ENCODE measurements around the gene NXPH4.

Gene NXPH4

DNA sequence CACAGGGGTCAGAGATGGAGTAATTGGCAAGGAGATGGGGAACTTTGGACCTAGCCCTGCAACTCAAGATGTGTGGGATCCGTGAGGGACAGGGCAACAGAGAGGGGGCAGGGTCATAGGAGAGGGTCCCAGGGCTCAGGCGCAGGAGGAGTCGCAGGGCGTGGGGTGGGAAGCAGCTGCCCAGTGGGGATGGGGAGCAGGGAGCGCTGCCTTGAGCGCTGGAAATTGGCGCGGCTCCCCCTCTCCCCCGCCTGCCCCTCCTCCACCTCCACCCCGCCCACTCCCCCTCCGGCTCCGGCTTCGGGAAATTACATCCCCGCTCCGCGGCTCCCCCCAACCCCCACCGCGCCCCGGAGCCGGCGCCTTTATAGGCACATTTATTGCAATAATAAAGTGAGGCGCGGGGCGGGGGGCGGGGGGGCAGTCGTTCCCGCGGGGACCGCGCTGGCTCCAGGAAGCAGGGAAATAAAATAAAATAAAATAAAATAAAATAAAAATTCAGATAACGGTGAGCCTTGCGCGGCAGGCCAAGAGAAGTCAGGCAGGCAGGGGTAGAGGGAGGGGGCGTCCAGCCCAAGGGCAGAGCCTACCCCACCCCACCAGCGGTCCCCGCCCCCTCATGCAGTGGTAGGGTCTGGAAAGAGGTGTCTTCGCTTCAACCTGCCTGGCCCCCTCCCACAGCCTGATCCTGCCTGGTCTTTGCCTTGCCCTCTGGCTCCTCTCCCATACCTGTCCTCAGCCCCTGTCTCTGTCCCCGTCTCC lies 3.6 kb downstream of the NXPH4 start:
- no peak for DNase-seq

DNA sequence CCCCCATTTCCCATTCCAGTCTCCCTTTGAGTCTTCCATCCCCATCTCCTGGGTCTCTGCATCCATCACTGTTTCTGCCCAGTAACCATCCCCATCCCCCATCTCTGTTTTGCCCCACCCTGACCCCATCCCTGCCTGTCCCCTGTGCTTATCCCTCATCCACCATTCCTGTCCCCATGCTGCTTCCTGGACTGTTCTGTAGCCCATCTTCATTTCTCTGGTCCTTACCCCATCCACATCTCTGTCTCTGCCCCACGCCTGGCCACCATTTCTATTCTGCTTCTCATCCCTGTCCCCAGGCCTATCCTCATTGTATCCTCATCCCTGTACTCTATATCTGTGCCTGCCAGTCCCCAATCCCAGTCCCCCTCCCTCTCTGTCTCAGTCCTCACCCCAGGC lies 4.2 kb downstream of the NXPH4 start:
- no peak for DNase-seq

DNA sequence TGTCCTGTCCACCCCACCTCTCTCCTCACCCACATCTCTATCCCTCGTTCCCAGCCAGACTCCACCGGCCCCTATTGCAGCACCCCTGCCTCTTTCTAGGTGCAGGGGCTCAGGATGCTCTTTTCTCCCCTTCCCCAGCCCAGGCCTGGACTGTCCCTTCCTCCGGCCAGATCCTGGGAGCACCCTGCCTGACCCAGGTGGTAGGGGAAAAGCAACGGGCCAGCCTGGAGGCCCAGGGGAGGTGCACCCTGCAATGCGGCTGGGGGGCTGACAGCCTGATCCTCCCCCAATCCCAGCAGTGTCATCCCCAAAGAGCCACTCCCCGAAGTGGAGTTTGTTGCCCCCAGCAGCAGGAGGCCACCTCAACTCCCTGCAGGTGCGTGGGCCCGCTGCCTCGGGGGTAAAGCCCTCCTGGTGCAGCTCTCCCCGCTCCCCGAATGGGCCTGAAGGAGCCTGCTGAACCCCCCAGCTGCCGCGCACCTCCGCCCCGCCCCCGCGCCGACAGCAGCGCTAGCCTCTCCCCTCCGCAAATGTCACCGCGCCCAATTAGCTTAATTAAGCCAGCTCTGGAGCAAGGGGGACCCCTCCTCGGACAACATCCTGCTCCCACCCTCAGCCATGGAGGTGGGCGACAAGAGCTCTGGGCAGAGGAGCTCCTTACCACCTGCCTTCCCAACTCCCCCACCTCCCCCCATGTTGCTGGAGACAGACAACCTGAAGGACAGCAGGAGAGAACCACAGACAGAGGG lies 4.7 kb downstream of the NXPH4 start:
- DNase-seq = no peak

DNA sequence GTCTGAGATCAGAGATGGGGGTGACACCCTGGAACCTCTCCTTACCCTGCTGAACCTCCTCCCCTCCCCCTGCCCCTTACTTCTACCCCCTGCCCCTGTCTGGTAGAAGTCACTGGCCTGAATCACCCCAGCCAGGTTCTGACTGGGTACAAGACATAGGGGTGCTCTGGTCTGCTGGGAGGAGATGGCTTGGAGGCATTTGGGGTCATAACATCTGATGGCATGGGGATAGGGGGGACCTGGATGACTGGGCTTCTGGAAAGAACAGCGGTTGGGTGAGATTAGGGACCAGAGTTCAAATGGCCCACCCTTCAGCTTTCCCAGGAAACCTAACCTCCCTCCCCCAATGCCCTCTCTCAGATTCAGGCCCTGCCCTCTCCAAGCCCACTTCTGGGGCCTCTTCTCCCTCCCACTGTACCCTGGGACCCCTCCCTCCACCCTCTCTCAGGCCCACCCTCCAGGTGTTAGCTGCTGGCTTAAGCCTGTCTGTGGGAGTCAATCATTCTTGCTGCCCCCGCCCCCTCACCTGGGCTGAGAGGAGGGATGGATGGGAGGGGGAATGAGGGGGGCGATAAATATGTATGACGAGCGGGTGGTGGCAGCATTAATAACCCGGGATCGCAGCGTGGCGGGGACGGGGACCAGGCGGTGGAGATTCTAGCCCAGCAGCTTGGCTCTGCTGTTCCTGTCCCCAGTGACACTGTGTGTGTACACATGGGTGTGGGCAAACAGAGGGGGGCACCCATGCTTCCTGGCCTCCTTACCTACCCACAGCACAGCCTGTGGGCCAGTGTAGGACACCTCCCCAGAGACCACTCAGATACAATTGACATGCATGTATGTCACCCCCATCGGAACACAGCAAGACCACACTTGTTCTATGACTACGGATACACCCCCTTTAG lies 5.9 kb downstream of the NXPH4 start:
- DNase-seq = no peak

DNA sequence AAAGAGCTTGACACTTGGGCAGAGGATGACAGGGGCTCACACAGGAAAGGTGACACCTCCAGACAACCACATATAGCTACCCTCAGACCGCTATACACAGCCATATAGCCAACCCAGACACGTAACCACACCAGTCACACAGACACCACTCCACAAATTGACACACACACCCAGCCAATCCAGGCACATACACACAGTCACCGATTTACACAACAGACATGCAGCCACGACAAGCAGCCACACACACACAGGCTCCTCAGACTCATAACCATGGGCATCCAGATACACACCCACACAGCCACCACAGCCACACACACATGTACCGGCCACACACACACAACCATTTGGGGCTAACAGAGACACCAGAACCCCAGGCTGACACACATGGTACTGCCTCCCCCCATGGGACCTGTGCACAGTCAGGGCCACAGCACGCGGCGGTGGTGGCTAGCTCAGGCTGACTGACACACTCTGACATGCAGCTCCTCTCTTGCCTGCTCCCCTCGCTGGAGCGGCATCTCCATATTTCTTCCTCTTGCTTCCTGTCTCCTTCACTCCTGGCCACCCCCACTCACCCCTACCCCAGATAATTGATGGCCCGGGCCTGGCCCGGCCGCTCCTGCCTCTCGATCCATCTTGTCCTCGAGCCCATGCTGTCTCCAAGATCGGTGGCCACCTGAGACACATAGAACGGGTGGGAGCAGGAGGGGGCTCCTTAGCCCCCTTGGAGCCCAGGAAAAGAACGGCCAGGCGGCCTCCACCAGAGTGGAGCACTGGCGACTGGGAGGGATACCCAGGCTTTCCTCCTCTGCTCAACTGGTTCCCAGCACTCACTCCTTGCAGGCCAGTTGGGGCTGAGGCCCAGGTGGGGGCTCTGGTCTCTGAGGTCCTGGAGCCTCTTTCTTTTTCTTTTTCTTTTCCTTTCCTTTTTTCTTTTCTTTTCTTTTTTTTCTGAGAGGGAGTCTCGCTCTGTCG lies 6.9 kb downstream of the NXPH4 start:
- DNase-seq = no peak

DNA sequence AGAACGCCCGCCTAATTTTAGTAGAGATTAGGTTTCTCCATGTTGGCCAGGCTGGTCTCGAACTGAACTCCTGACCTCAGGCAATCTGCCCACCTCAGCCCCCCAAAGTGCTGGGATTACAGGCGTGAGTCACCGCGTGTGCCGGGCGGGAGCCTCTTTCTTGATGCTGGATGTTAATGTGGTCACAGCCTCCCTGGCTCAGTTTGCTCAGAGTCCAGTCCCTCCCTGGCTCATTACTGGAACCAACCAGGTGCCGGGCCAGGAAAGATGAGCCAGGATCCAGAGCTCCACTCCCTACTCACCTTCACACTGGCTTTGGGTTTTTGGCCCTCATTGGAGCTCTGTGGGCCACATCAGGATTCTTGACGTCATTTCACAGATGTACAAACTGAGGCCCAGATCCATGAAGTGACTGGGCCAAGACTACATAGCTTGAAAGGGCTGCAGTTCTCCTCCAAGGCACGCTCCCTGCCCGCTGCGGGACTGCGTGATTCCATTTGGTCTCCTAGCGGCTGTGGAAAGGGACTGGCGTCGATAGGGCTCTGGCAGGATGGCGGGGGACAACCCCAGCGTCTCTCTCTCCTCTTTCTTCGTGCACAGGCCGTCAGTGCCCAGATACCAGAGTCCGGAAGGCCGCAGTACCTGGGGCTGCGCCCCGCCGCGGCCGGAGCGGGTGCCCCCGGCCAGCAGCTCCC lies 7.8 kb downstream of the NXPH4 start:
- no peak for DNase-seq

DNA sequence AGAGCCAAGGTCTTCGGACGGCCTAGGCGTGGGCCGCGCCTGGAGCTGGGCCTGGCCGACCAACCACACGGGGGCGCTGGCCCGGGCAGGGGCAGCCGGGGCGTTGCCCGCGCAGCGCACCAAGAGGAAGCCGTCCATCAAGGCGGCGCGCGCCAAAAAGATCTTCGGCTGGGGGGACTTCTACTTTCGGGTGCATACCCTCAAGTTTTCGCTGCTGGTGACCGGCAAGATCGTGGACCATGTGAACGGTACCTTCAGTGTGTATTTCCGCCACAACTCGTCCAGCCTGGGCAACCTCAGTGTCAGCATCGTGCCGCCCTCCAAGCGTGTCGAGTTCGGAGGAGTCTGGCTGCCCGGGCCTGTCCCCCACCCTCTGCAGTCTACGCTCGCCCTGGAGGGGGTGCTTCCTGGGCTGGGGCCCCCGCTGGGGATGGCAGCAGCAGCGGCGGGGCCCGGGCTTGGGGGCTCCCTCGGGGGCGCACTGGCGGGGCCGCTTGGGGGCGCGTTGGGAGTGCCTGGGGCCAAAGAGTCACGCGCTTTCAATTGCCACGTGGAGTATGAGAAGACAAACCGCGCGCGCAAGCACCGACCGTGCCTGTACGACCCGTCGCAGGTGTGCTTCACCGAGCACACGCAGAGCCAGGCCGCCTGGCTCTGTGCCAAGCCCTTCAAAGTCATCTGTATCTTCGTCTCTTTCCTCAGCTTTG lies 8.5 kb downstream of the NXPH4 start:
- DNase-seq = no peak

DNA sequence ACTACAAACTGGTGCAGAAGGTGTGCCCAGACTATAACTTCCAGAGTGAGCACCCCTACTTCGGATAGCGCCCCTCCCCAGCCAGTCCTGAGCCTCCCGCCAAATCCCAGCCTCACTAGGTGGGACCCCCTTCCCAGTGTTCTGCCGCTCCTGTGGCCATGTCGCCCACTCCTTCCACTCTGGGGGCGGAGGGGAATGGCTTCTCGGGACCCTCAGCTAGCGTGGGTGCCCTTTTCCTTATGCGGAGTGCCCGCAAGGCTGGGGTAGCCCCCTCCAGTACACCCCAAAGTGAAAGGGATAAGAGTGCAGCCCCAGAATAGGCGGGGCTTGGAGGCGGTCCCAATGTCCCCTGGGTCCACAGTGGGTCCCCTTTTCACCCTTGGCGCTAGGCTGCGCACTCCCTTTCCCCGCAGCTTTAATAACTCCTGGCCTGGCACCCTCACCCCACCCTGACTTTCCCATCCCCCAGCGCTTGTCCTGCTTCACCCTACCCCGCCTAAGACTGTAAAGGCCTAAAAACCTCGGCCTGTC lies 9.2 kb downstream of the NXPH4 start:
- DNase-seq = no peak

DNA sequence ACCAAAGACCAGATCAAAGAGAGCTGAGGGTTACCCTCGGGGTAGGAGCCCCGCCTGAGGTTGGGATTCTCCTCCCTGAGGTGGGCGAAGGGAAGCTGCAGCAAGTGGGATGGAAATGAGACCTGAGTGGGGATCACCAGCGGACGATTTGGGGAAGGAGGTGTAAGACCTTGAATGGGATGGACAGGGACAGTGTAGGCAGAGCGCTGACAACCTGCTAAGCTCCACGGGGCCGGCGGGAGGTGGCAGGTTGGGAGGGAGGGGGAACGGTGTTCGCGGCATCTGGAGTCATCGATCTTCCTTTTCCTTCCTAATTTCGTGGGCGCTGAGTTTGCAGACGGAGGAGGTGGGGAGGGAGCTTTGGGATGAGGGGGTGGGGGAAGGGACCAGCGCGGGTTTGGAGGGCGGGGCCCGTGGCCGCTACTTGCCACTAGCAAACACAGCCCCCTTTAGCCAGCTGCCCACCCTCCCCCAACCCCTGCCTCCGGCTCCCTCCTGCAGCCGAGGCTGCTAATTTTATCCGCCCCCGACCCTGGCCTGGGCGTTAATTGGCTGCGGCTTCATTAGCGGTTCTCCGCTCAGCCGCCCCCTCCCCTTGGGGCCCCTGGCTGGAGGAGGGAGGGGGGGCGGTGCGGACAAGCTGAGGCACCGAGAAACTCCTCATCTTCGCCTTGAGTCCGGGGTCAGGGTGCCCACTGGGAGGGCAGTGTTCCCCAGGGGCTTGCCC lies 10.2 kb downstream of the NXPH4 start:
- no peak for DNase-seq

DNA sequence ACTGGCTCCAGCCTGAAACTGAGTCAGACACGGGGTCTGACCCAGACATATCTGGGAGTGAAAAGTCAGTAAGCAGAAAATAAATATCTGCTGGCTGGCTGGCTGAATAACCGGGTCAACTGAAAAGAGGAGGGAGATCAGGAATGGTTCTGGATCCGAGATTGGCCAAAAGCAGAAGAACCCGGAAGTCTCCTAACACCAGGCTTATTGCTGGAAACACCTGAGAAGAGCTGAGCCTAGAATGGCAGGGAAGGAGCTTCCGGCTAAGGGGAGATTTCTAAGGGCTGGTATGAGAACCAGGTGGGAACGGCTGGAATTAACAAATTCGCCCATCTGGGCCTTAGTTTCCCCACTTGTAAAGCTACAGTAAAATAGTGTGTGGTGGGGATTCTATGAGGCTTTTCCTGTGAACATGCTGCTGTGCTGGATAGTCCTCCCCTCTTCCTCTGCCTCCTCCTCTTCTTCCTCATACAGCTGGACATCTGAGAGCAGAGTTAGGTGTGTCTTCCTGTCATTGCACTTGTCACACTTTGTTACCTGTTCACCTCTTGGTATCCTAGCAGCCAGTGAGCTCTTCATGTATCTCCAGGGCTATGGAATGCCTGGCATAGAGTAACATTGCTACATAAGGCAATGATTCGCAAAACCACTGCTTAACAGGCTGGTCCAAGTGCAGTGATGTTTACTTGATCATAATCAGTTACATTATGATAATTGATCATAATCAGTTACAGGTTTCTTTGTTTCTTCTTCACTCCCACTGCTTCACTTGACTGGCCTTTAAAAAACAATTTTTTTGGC lies 10.9 kb downstream of the NXPH4 start:
- DNase-seq = no peak

DNA sequence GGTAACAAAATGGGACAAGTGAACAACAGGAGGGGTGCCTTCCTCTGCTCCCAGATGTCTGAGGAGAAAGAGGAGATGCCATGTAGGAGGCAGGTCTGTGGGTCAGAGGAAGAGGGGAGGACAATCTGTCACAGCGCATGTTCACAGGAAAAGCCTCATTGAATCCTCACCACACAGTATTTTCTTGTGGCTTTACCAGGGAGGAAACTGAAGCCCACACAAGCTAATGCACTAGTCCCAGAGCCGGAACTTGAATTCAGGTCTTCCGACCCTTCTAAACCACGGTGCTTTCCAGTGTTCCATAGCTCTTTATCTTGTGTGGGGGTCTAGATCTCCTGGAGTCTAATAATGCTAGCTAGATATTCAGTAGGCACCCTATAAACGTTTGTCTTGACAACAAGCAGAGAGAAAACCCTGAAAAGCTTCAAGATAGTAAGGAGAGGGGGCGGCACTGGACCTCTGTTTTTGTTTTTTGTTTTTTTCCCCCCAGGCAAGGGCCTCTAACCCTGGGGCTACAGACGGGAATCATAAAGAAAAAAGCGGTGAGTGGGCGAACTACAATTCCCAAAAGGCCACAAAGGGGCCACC lies 12.5 kb downstream of the NXPH4 start:
- no peak for DNase-seq

DNA sequence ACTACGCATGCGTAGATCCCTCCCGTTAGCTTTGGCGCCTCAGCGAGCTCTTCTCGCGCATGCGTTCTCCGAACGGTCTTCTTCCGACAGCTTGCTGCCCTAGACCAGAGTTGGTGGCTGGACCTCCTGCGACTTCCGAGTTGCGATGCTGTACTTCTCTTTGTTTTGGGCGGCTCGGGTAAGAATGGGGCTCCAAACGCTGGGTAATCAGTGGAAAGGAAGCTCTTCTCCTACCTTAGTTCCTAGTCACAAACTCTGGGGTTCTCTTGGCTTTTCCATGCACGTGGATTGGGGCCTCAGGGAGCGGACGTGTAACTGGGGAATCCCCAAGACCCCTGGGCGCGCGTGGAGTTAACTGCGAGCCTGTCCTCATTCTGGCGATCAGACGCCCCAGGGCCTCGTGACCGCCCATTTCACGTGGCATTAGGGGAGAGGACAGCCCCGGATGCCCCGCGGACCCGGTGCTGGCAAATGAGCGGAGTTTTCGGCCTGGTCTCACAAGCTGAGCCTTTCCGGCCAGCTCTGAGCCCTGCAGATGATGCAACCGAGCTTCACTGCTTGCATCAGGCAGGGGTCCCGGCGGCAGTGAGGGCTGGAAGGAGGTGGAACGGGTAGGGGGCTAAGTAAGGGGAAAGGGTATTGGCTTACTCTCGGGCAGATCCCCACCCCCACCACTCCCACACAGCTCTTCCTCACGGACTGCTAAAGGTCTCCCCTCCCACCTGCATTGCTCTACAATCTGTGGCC lies 13.2 kb downstream of the NXPH4 start, which contains the start of gene SHMT2:
TSS of gene SHMT2 (plus strand) at position 78 of the 747 bp plus-strand sequence. CDS start at position 146, 68 bp downstream.
- peak; percentile 86 to 95 for DNase-seq

DNA sequence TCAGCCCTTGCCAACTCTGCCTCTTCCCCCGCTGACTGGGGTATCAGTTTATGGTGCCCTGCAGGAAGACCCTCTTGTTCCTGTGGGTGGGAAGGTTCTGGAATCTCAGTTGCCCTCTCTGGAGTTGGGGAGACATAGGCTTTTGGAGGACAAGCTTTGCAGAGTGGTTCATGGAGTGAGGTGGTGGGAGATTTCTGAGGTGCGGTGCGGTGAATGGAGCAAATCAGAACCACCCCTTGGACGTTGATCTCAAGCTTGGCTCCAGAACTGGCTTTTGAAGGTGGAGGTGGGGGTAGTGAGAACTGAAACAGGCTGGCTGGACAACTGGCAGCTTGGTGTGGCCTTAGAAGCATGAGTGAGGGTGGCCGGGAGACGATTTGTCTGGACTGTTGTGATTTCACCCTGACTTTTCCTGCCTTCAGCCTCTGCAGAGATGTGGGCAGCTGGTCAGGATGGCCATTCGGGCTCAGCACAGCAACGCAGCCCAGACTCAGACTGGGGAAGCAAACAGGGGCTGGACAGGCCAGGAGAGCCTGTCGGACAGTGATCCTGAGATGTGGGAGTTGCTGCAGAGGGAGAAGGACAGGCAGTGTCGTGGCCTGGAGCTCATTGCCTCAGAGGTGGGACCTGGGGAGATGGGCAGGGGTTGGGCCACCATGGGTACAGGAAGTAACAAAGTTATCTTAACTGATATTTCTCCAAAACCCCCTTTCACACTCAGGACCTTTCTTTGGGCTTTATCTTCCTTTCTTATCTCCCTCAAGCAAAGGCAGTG lies 14.0 kb downstream of the NXPH4 start:
- DNase-seq = no peak

DNA sequence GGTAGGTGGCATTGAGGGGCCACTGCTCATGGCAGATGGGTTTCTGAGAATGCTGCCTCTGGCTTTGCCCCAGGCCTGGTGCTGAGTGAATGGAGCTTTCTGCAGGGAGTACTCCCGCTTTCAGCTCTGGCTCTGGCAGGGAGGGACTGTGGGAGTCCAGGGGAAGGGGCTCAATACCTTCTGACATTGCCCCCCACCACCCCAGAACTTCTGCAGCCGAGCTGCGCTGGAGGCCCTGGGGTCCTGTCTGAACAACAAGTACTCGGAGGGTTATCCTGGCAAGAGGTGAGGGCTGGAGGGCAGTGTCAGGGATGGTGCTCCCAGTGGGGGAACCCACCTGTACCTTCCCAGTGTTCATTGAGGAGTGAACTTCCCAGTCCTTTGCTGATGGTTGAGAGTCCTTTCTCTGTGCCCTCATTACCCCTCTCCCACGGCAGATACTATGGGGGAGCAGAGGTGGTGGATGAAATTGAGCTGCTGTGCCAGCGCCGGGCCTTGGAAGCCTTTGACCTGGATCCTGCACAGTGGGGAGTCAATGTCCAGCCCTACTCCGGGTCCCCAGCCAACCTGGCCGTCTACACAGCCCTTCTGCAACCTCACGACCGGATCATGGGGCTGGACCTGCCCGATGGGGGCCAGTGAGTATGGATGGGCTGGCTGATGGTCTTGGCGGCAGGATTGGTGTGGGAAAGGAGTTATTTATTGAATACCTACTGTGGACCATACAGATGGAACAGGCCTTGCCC lies 14.9 kb downstream of the NXPH4 start:
- DNase-seq = no peak

DNA sequence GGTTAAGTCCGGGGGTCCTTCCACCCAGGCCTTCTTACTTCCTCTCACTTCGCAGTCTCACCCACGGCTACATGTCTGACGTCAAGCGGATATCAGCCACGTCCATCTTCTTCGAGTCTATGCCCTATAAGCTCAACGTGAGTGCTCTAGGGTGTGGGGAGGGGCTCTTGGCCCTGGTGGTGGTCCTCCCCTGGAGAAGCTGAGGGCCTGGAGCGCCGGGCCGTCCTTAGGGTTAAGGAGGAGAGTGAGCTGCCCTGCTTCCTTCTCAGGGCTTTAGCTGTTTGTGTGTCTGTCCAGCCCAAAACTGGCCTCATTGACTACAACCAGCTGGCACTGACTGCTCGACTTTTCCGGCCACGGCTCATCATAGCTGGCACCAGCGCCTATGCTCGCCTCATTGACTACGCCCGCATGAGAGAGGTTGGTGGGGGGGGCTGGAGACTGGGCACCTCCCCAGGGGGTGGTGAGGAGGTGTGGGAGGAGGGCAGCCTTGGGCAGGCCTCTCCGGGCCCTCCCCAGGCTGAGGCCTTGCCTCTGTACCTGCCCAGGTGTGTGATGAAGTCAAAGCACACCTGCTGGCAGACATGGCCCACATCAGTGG lies 15.7 kb downstream of the NXPH4 start:
- no peak for DNase-seq
